Measurements from ENCODE around the gene RPS14. TPM values are rescaled to one million over a fixed set of nuclear protein-coding genes. Genes with fewer than 3 reads are reported as not detected.

The RPS14 gene
- total and polyA plus RNA-seq, 2 of the 8 experiments (the other 6 are each of a cell fraction or from before 2014, with no cell fraction given): 2,548 to 6,423 TPM

DNA sequence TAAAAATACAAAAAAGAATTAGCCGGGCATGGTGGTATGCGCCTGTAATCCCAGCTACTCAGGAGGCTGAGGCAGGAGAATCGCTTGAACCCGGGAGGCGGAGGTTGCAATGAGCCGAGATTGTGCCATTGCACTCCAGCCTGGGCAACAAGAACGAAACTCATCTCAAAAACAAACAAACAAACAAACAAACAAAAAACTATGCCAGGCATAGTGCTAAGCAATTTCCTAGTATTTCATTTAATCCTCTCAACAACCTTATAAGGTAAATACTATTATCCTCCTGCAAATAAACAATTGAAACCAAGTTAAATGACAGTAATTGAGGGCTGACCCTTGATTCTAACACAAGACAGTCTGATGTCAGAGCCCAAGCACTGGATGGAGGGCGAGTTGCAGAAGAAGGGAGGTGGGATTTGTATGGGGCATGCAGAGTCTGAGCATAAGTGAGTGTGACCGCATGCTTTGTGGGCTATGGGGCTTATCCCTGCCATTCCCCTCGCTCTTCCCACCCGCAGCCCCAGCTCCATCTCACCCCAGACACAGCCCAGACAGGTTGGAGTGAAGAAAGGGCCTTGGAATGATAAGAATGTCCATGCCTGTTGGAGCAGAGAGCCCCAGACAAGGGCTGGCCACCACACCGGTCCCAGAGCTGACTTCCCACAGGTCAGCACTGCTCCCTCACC lies 24.3 kb upstream of the RPS14 start:
- Histone ChIP-seq H3K79me2 (ENCODE audit: control insufficient read depth in 1 of 2, insufficient read depth in 2 of 2, low read length in 2 of 2) (no peaks in the 10 kb centered on the region), H4K8ac (ENCODE audit: extremely low read depth, insufficient read depth, low read length) (no peak overlapping the region; the same call in 1 of the 2 replicates), H3K4me3 (ENCODE audit: extremely low read depth in 1 of 4, insufficient read depth in 2 of 4, low read depth in 3 of 4, low read length in 4 of 4) (no peak overlapping the region), H3K79me1 (ENCODE audit: low read depth, low read length) (no peaks in the 10 kb centered on the region), H3K56ac (replicated peaks; ENCODE audit: insufficient read length, low read depth, low read length) (no peak overlapping the region), H3K9ac (replicated peaks in 1 of 4; ENCODE audit: extremely low read depth in 1 of 4, low read depth in 3 of 4, low read length in 3 of 4) (no peak overlapping the region; a peak in 1 of 7 replicates), H4K20me1 (replicated peaks in 1 of 2; ENCODE audit: control insufficient read depth in 1 of 2, insufficient read depth in 2 of 2, low read length in 2 of 2) (no peaks in the 10 kb centered on the region), H3K14ac (ENCODE audit: insufficient read length) (no peak overlapping the region), H3K23me2 (ENCODE audit: low read depth, low read length) (peaks cover 2% of the 10 kb centered on the region; the same call in 1 of the 2 replicates), H3K23ac (ENCODE audit: insufficient read length) (no peak overlapping the region), H2BK20ac (ENCODE audit: low read length) (peak overlapping the region; percentile 74; the same call in 1 of the 2 replicates), H3K36me3 (ENCODE audit: control insufficient read depth in 2 of 4, insufficient read depth in 4 of 4, low read length in 3 of 4) (no peaks in the 10 kb centered on the region), H4K5ac (ENCODE audit: insufficient read length, low read depth, low read length) (peak overlapping the region; percentile 2), H3K18ac (ENCODE audit: extremely low read depth, low read length) (peak overlapping the region; percentile 15), H2BK120ac (replicated peaks; ENCODE audit: low read depth, low read length) (no peak overlapping the region), H3K4me1 (replicated peaks in 1 of 4; ENCODE audit: control insufficient read depth in 3 of 4, insufficient read depth in 4 of 4, low read length in 3 of 4) (peaks cover 0 to 18% (median 5%) of the 10 kb centered on the region in 4 experiments; a peak in 6 of 7 replicates), H3K4me2 (ENCODE audit: insufficient read depth in 1 of 2, low read depth in 2 of 2, low read length in 2 of 2) (peak overlapping the region in 1 of 2 experiments; percentile 12; a peak in 1 of 4 replicates), H3K4ac (replicated peaks; ENCODE audit: insufficient read length, low read depth, low read length) (no peak overlapping the region), H2AK5ac (ENCODE audit: low read depth, low read length) (0 out of 2 replicates have a peak overlapping the region, but pooled peaks have one; percentile 56), H3K27me3 (replicated peaks in 1 of 4; ENCODE audit: control insufficient read depth in 3 of 4, extremely low read depth in 1 of 4, insufficient read depth in 3 of 4, low read length in 3 of 4) (no peaks in the 10 kb centered on the region), H2BK12ac (ENCODE audit: low read depth, low read length) (peak overlapping the region; percentile 35; the same call in 1 of the 2 replicates), H3K9me3 (ENCODE audit: insufficient read depth in 2 of 2, low read depth in 1 of 2, low read length in 1 of 2) (no peaks in the 10 kb centered on the region), H4K91ac (replicated peaks; ENCODE audit: insufficient read length, low read length) (no peak overlapping the region), H2BK5ac (ENCODE audit: low read depth, low read length) (peak overlapping the region; percentile 55; the same call in 1 of the 2 replicates), H2BK15ac (ENCODE audit: low read length) (peak overlapping the region; percentile 55), H3K27ac (ENCODE audit: low read depth, low read length) (no peak overlapping the region), H2AFZ (ENCODE audit: low read length) (no peak overlapping the region)
- CTCF ChIA-PET (ENCODE audit: partially characterized antibody): interaction anchor here (0.6 to 2.9 kb wide), 19 partner anchors 8 to 909 kb away, joined by 3 to 12 read pairs (median 4); no protein-coding TSS in a partner anchor
- FAIRE-seq: no peak
- WGBS, 2 experiments (ENCODE audit: extremely low coverage in 1 of 2, insufficient coverage in 1 of 2, insufficient read length in 1 of 2, insufficient replicate concordance in 2 of 2, low coverage in 1 of 2, low lambda C conversion rate in 2 of 2, missing lambda C conversion rate in 1 of 2): 78% methylated on average over 12 of the region's 12 CpGs; no CpG with 5 or more reads in 1 of the 2 experiments
- peak in 1 of 2 experiments; percentile 82 for DNase-seq (ENCODE audit: low read depth in 1 of 2, low spot score in 2 of 2)
- POLR2A ChIA-PET (ENCODE audit: partially characterized antibody): interaction anchor here (0.6 to 4.5 kb wide), 12 partner anchors 9 to 135 kb away, joined by 3 to 29 read pairs (median 4); partner anchors contain the start of gene RPS14
- TF ChIP-seq, protein P1, sequence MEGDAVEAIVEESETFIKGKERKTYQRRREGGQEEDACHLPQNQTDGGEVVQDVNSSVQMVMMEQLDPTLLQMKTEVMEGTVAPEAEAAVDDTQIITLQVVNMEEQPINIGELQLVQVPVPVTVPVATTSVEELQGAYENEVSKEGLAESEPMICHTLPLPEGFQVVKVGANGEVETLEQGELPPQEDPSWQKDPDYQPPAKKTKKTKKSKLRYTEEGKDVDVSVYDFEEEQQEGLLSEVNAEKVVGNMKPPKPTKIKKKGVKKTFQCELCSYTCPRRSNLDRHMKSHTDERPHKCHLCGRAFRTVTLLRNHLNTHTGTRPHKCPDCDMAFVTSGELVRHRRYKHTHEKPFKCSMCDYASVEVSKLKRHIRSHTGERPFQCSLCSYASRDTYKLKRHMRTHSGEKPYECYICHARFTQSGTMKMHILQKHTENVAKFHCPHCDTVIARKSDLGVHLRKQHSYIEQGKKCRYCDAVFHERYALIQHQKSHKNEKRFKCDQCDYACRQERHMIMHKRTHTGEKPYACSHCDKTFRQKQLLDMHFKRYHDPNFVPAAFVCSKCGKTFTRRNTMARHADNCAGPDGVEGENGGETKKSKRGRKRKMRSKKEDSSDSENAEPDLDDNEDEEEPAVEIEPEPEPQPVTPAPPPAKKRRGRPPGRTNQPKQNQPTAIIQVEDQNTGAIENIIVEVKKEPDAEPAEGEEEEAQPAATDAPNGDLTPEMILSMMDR (IDR thresholded peaks at IDR 0.05; ENCODE audit: control extremely low read depth in 1 of 3, insufficient read depth in 1 of 3, low read depth in 1 of 3, low read length in 3 of 3): no peak
- no peak for TF ChIP-seq TAF1 (IDR thresholded peaks at IDR 0.05; ENCODE audit: low read depth, low read length)
- peak; percentile 43 for TF ChIP-seq CTBP2 (IDR thresholded peaks at IDR 0.05; ENCODE audit: borderline replicate concordance, insufficient read depth, insufficient read length, low read length)
- TF ChIP-seq HDAC6 (IDR thresholded peaks at IDR 0.05; ENCODE audit: low read depth, low read length): no peak
- no peak for TF ChIP-seq CREB1 (IDR thresholded peaks at IDR 0.05)
- TF ChIP-seq SIRT6 (IDR thresholded peaks at IDR 0.05; ENCODE audit: low read length): no peak
- TF ChIP-seq, protein P2, sequence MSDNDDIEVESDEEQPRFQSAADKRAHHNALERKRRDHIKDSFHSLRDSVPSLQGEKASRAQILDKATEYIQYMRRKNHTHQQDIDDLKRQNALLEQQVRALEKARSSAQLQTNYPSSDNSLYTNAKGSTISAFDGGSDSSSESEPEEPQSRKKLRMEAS (IDR thresholded peaks at IDR 0.05): peak; percentile 50; the same call in 1 of the 2 replicates
- no peak for TF ChIP-seq EZH2 (IDR thresholded peaks at IDR 0.05; ENCODE audit: low read depth, low read length, severe bottlenecking)
- TF ChIP-seq TBP (IDR thresholded peaks at IDR 0.05; ENCODE audit: low read depth, low read length): peak; percentile 31; the same call in 1 of the 2 replicates
